HG03066 (cell line): ENCODE data around the gene CHST3.
"Not testable (repeated sequence)": the region's sequence is repeated elsewhere in the genome, so short reads cannot be mapped to it uniquely, and the experiment has no call there.

Source experiments
- ATAC-seq: cut with Tn5 transposase; IDR thresholded peaks from one replicate; pipeline ENCODE4 v1.9.1; 2021; ENCODE audit warnings: low read depth; ENCODE audit not compliant: unreplicated experiment

Gene CHST3

DNA sequence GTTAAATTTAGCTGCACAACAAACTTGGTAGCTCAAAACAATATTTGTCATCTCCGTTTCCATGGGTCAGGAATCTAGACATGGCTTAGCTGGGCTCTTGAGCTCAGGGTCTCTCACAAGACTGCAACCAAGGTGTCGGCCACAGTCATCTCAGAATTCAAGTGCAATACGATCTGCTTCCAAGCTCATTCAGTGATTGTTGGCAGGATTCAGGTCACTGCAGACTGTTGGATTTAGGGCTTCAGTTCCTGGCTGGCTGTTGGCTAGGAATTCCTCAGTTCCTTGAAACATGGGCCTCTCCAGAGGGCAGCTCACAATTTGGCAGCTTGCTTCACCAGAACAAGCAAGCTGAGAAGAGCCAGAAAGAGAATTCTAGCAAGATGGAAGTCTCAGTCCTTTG is 17.5 kb upstream of the CHST3 start:
- no peak for ATAC-seq

GRCh38 chr10:71948496-71949067 is 15.6 kb upstream of the CHST3 start:
- no peak for ATAC-seq

DNA sequence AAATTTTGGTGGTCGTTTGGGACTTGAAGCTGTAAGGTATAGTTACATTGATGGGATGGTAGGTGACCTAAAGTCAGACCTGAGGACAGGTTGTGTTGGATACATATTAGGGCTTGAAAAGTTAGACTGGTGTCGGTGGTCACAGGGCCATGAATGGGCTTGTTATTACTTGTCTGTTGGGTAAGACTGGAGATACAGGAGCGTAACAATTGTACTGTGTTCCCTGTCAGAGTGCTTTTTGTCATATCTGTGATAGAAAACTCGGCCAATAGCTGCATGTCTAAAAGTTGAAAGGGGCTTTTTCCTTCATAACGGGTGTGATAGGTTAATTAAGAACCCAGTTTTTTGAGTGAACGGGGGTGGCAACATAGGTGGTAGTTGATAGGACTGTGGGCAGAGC is 13.5 kb upstream of the CHST3 start:
- ATAC-seq: no peak

DNA sequence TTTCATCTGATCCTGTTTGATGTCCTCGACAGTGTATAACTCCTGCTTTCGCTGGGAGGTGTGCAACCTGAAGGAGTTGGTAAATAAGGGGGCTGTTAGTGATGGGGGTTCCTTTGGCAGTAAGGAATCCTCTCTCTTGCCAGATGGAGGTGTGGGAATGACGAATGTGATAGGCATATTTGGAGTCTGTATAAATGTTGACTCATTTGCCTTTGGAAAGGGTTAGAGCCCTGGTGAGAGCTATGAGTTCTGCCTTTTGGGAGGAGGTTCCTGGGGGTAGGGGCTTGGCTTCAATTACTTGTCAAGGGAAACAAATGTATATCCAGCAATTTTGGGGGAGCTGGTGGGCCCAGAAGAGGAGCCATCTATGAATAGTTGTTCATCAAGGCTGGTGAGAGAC is 11.4 kb upstream of the CHST3 start:
- ATAC-seq: no peak

DNA sequence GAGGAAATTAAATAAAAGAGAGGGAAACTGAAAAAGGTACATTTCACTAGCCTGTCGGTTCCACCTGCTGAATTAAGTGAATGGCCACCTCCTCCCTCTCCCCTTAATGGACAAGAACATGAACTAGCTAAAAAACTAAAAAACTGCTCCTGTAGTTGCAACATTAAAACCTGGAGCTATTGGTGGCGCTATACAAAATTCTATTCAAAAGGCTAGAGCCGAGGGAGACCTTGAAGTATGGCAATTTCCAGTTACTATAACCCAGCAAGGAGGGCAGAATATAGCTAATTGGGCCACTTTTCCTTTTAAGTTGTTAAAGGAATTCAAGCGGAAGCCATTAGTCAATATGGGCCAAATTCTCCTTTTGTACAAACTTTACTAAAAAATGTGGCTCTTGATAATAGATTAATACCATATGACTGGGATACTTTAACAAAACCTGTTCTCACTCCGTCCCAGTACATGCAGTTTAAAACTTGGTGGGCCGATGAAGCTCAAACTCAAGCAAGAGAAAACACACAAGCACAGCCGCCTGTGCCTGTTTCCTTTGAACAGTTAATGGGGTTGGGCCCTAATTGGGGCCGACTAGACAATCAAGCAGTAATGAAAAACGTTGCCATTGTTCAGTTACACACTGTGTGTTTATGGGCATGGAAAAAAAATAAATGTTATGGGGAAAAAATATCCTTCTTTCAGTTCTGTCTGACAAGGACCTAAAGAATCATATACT is 6.5 kb upstream of the CHST3 start:
- no peak for ATAC-seq

DNA sequence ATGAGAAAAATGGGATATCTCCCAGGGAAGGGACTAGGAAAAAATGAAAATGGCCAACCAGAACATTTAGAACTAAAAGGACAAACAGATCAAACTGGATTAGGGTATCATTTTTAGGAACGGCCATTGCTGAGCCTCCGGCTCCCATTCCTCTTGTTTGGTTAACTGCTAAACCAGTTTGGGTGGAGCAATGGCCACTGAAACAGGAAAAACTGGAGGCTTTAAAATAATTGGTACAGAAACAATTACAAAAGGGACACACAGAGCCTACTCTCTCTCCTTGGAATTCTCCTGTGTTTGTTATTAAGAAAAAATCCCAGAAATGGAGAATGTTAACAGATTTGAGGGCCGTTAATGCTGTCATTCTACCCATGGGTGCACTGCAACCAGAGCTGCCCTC is 4.7 kb upstream of the CHST3 start:
- no peak for ATAC-seq

DNA sequence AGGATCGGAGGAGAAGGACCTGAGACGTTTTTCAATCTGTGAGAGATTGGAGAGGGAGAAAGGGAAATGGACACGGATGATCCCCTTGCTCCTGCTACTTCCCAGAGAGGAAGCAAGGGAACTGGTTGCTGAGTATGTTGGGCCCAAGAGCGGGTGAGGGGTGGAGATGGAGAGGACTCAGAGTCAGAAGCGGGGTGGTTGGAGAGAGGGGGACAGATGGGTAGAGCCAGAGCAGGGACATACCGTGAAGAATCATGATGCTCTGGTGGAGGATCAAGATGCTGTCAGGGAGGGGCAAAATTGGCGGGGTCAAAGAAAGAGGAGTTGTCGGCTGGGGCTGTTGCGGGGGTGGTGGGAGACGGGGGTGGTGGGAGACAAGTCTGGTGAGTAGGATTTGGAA is 2.4 kb upstream of the CHST3 start:
- ATAC-seq: no peak

GRCh38 chr10:71962901-71963300 is 1.3 kb upstream of the CHST3 start:
- no peak for ATAC-seq

DNA sequence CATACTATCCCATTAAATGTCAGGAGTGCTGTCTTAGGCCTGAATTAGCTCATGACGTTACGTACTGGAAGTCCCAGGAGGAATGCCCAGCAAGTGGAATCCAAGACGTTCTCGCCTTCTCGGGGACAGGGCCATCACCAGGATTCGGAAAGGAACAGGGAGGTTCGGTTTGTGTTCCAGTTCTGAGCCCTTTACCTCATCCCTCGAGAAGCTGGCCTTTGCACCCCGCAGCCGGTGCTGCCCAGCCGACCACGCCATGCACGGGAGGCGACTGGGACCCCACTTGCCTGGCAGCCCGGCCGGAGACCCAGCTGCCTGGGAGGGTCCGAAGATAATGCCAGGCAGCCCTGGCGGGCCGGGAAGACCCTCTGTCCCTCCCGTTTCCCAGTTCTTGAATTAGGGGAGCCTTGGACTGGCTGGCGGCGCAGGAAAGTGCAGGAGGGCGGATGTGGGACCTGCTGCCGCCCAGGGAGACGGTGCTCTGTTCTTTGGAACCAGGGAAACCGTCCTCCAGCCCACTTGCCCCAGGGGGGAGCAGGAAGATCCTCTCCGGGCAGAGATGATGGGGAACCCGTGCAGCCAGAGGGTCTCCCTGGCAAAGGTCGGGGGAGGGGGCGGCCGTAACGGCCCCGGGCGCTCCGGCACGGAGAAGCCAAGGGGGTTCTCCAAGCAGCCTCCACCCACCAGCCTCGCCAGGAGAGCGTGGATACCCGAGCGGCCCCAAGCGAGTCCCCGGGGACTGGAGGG is 671 bp upstream of the CHST3 start:
- ATAC-seq: no peak

DNA sequence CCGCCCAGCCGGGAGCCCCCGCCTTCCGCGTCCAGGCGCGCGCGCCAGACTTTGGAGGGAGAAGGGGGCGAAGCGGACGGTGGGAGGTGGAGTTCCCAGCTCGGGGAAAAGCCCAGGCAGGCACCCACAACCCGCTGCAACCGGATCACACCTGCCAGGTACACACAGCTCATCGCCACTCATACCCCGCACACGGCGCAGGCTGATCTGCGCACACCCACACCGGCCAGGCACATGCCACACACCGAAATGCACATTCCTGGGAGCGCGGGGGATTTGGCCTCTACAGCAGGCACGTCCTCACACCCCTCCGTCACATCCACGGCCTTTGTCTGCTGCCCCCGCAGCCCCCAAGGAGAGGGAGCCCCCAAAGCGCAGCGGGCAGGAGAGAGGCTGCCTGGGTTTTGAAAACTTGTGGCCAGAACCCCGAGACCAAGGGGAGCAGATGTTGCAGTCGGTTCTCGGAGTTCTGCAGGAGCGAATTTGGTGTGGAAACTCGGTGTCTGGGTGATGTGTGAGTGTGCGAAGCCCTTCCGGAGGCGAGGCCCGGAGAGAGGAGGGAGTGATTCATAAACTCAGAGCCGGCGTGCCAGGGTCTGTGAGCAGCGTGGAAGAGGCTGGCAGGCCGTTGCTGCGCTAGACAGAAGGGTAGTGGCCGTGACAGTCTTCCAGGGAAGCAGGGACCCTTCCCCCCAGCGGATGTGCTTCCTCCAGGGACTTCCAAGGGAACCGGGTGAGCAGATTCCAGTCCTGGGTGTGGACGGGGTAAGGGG is 734 bp downstream of the CHST3 start:
- ATAC-seq: no peak

- ATAC-seq: no peak
Observed at GRCh38 chr10:71965623-71966022, 1.4 kb downstream of the CHST3 start.

- ATAC-seq: no peak
Observed at GRCh38 chr10:71966046-71967004, 2.1 kb downstream of the CHST3 start.

DNA sequence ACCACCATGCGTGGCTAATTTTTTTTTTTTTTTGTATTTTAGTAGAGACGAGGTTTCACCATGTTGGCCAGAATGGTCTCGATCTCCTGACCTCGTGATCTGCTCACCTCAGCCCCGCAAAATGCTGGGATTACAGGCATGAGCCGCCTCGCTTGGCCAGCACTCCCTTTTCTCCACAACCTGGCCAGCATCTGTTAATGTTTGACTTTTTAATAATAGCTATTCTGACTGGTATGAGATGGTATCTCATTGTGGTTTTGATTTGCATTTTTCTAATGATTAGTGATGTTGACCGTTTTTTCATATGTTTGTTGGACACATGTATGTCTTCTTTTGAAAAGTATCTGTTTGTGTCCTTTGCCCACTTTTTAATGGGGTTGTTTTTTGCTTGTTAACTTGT is 3.8 kb downstream of the CHST3 start:
- not testable (repeated sequence) for ATAC-seq

GRCh38 chr10:71968553-71969474 is 4.6 kb downstream of the CHST3 start:
- no peak for ATAC-seq

DNA sequence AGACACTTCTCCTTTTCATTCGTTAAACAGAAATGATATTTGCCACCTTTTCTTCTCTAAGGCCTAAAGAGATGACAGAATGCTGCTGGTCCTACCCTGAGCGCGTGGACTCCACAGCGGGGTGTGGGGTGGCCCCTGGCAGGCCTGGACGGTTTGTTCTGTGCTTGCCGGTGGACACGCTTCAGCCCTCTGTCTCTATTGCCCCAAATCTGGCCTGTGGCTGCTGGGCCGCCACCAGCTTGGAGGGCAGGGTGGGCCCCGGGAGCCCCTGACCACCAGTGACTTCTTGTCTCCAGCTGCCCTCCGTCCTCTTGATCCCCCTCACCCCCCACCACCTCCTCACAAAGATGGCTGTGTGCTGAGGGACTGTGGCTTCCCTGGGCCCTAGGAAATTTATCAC is 5.7 kb downstream of the CHST3 start:
- no peak for ATAC-seq

- no peak for ATAC-seq
Observed at GRCh38 chr10:71970331-71970730, 6.1 kb downstream of the CHST3 start.

- ATAC-seq: no peak
Observed at GRCh38 chr10:71970869-71971268, 6.7 kb downstream of the CHST3 start.

DNA sequence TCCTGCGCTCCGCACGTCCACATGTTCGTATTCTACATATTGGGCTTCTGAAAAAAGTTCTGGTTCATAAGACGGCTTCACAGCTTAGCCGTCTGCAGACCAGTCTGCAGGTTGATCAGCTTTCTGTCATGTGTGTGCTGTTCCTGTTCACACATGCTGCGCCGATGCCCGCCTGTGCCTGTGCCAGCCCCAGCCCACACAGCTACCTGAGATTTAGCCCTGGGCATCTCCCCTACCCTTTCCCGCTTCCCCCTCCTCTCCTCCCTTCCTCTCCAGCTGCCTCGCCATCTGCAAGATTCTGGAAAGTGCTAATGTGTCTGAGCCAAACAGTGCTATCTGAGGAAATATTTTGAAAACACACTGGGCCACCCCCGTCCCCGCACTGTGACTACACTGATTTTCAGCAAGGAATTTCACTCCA is 7.1 kb downstream of the CHST3 start:
- no peak for ATAC-seq
